OCI-LY1 (cell line): ENCODE data around the gene KCNJ16.

Source experiments
- H2AFZ ChIP-seq: fragments of 200-600 bp; sonication (generic), shearing (Covaris generic); 2 replicates; pipeline ENCODE4 v1.6.0; 2014; ENCODE audit warnings: antibody characterized with exemption, mild to moderate bottlenecking, low read length
- H3F3A ChIP-seq: fragments of 200-600 bp; sonication (generic), shearing (Covaris generic); 2 replicates; pipeline ENCODE4 v1.6.0; 2014; ENCODE audit warnings: mild to moderate bottlenecking, antibody characterized with exemption, low read length, moderate library complexity; ENCODE audit not compliant: insufficient read depth
- H3K27ac ChIP-seq: fragments of 200-600 bp; sonication (generic); 2 replicates; pipeline ENCODE4 v1.5.1; 2014; ENCODE audit warnings: low read length, mixed run types, mild to moderate bottlenecking, low read depth; ENCODE audit not compliant: poor library complexity, severe bottlenecking
- H3K27me3 ChIP-seq: fragments of 200-600 bp; sonication (generic); 2 replicates; pipeline ENCODE4 v1.6.0; 2014; ENCODE audit warnings: antibody characterized with exemption, mild to moderate bottlenecking, low read length, moderate library complexity; ENCODE audit not compliant: insufficient read depth
- H3K36me3 ChIP-seq: fragments of 200-600 bp; sonication (generic); 2 replicates; pipeline ENCODE4 v1.6.1; 2014; ENCODE audit warnings: mild to moderate bottlenecking, antibody characterized with exemption, low read length, moderate library complexity, mixed read lengths; ENCODE audit not compliant: insufficient read depth
- H3K4me1 ChIP-seq: fragments of 200-600 bp; sonication (generic); 2 replicates; pipeline ENCODE4 v1.5.1; 2014; ENCODE audit warnings: mild to moderate bottlenecking, low read length, moderate library complexity; ENCODE audit not compliant: insufficient read depth, severe bottlenecking
- H3K4me2 ChIP-seq: fragments of 200-600 bp; sonication (generic), shearing (Covaris generic); 2 replicates; pipeline ENCODE4 v1.6.1; 2014; ENCODE audit warnings: low read length
- H3K4me3 ChIP-seq: fragments of 200-600 bp; sonication (generic); 2 replicates; pipeline ENCODE4 v1.5.1; 2014; ENCODE audit warnings: low read length, low read depth, mild to moderate bottlenecking, mixed read lengths; ENCODE audit not compliant: poor library complexity, severe bottlenecking
- H3K79me2 ChIP-seq: fragments of 200-600 bp; shearing (Covaris generic); 2 replicates; pipeline ENCODE4 v1.6.1; 2016; ENCODE audit warnings: mixed run types, low read length, mixed read lengths; ENCODE audit not compliant: insufficient read depth
- H3K9ac ChIP-seq: fragments of 200-600 bp; sonication (generic), shearing (Covaris generic); 2 replicates; pipeline ENCODE4 v1.6.1; 2014; ENCODE audit warnings: mild to moderate bottlenecking, low read length, mixed read lengths
- H3K9me2 ChIP-seq: fragments of 200-600 bp; sonication (generic), shearing (Covaris generic); 2 replicates; pipeline ENCODE4 v1.6.1; 2014; ENCODE audit warnings: low read depth, mild to moderate bottlenecking, low read length, mixed read lengths
- H3K9me3 ChIP-seq: fragments of 200-600 bp; shearing (Covaris generic); 2 replicates; pipeline ENCODE4 v1.6.1; 2014; ENCODE audit warnings: low read length, mixed read lengths
- H4K20me1 ChIP-seq: fragments of 200-600 bp; sonication (generic), shearing (Covaris generic); 2 replicates; pipeline ENCODE4 v1.6.0; 2016; ENCODE audit warnings: mild to moderate bottlenecking, low read length; ENCODE audit not compliant: insufficient read depth
- CTCF ChIP-seq: fragments of 200-600 bp; sonication (generic), shearing (Covaris generic); IDR thresholded peaks from 2 replicates; pipeline ENCODE4 v1.5.1; 2017; ENCODE audit warnings: mild to moderate bottlenecking, antibody characterized with exemption, low read length, moderate library complexity, mixed read lengths
- EZH2 ChIP-seq: fragments of 200-600 bp; sonication (generic), shearing (Covaris generic); IDR thresholded peaks from 2 replicates; pipeline ENCODE4 v1.8.0; 2017; ENCODE audit warnings: borderline replicate concordance, mixed run types, mild to moderate bottlenecking, antibody characterized with exemption, low read length, moderate library complexity, mixed read lengths

The KCNJ16 gene

GRCh38 chr17:70076189-70076588 lies 1.2 kb downstream of the KCNJ16 start:
- no peaks in the 10 kb centered on the region for H3F3A ChIP-seq
- H3K79me2 ChIP-seq, result no peaks in the 10 kb centered on the region
- H3K4me3 ChIP-seq, result no peak overlapping the region
- no peaks in the 10 kb centered on the region for H3K36me3 ChIP-seq
- peaks cover 4% of the 10 kb centered on the region for H3K4me1 ChIP-seq
- no peak overlapping the region for H2AFZ ChIP-seq
- no peaks in the 10 kb centered on the region for H3K9me2 ChIP-seq
- H4K20me1 ChIP-seq, result no peaks in the 10 kb centered on the region
- H3K9me3 ChIP-seq, result no peaks in the 10 kb centered on the region
- no peak overlapping the region for H3K9ac ChIP-seq
- H3K27me3 ChIP-seq, result no peaks in the 10 kb centered on the region
- no peak overlapping the region for H3K27ac ChIP-seq
- no peak overlapping the region for H3K4me2 ChIP-seq
- TF ChIP-seq CTCF (no peak), EZH2 (no peak)

GRCh38 chr17:70076831-70077230 lies 1.8 kb downstream of the KCNJ16 start:
- H3K27me3 ChIP-seq, result no peaks in the 10 kb centered on the region
- H3K9me3 ChIP-seq, result no peaks in the 10 kb centered on the region
- no peaks in the 10 kb centered on the region for H3F3A ChIP-seq
- H3K79me2 ChIP-seq, result no peaks in the 10 kb centered on the region
- H3K4me3 ChIP-seq, result no peak overlapping the region
- H3K36me3 ChIP-seq, result no peaks in the 10 kb centered on the region
- no peaks in the 10 kb centered on the region for H3K9me2 ChIP-seq
- H4K20me1 ChIP-seq, result no peaks in the 10 kb centered on the region
- no peak overlapping the region for H3K4me2 ChIP-seq
- peaks cover 4% of the 10 kb centered on the region for H3K4me1 ChIP-seq
- H2AFZ ChIP-seq, result no peak overlapping the region
- TF ChIP-seq CTCF (no peak), EZH2 (no peak)
- H3K27ac ChIP-seq, result no peak overlapping the region
- H3K9ac ChIP-seq, result no peak overlapping the region

- H3K4me2 ChIP-seq, result no peak overlapping the region
- no peaks in the 10 kb centered on the region for H3K79me2 ChIP-seq
- H3K9me2 ChIP-seq, result no peaks in the 10 kb centered on the region
- H3K36me3 ChIP-seq, result no peaks in the 10 kb centered on the region
- peaks cover 4% of the 10 kb centered on the region for H3K4me1 ChIP-seq
- H3K27me3 ChIP-seq, result no peaks in the 10 kb centered on the region
- H3K9me3 ChIP-seq, result no peaks in the 10 kb centered on the region
- H3K27ac ChIP-seq, result no peak overlapping the region
- TF ChIP-seq EZH2 (no peak), CTCF (no peak)
- H3F3A ChIP-seq, result no peaks in the 10 kb centered on the region
- H3K4me3 ChIP-seq, result no peak overlapping the region
- H3K9ac ChIP-seq, result no peak overlapping the region
- H2AFZ ChIP-seq, result no peak overlapping the region
- no peaks in the 10 kb centered on the region for H4K20me1 ChIP-seq
These were observed 3.5 kb downstream of the KCNJ16 start for GRCh38 chr17:70078549-70078948.
